GM12878 (cell line): ENCODE measurements around the gene MLIP. TPM values are rescaled to one million over a fixed set of nuclear protein-coding genes. Genes with fewer than 3 reads are reported as not detected.
"Not testable (repeated sequence)": the region's sequence is repeated elsewhere in the genome, so short reads cannot be mapped to it uniquely, and the experiment has no call there.

Experiments used
- ATAC-seq: fragments of 200-7000 bp; cut with Tn5 transposase; 3 replicates; pipeline ENCODE4 v1.9.1; 2020; ENCODE audit warnings: mild to moderate bottlenecking, moderate library complexity
- BruUV-seq: library from RNA; stranded (reverse); fragments of 400-500 nt; replicated peaks from 2 replicates; lab custom pipeline; 2021; lab: Mats Ljungman, UMichigan
- CTCF ChIA-PET: fragments of 300-600 bp; sonication (Branson Sonifier 250); formaldehyde crosslinking; extraction: SDS; loops from one replicate; lab custom pipeline; 2021; ENCODE audit warnings: inconsistent platforms; lab: Yijun Ruan, JAX
- POLR2A ChIA-PET: fragments of 350-600 bp; formaldehyde crosslinking; extraction: SDS; loops from one replicate; lab custom pipeline; 2021; ENCODE audit warnings: inconsistent platforms; lab: Charles Lee
- RAD21 ChIA-PET: fragments of 300-600 bp; sonication (Branson Sonifier 250); formaldehyde crosslinking; loops from one replicate; lab custom pipeline; 2023; ENCODE audit warnings: antibody characterized with exemption; ENCODE audit not compliant: unreplicated experiment; lab: Charles Lee
- SMC1A ChIA-PET: fragments of 300-600 bp; sonication (Branson Sonifier 250); formaldehyde crosslinking; loops from one replicate; lab custom pipeline; 2023; ENCODE audit not compliant: unreplicated experiment, uncharacterized antibody; lab: Charles Lee
- DNase-seq: peaks from one replicate; pipeline ENCODE4 v3.0.0-alpha.2; 2011; ENCODE audit warnings: low read depth, low spot score
- FAIRE-seq: peaks from 3 replicates; lab custom pipeline; 2011; peaks lifted over from hg19 to GRCh38; lab: Jason Lieb, UNC
- H2AFZ ChIP-seq: 2 replicates; pipeline ENCODE4 v1.6.0; 2011; ENCODE audit warnings: low read depth, low read length, control low read depth; ENCODE audit not compliant: control insufficient read depth
- H3K27ac ChIP-seq: 2 replicates; pipeline ENCODE4 v1.5.1; 2011; ENCODE audit warnings: control low read depth; ENCODE audit not compliant: control insufficient read depth, insufficient read depth
- H3K27me3 ChIP-seq, 2 experiments: replicated peaks in 1 of 2; 2 replicates each; pipeline versions ENCODE4 v1.6.0 to v1.6.1; 2011; ENCODE audit warnings: low read length in 1 of 2; ENCODE audit not compliant: control insufficient read depth in 2 of 2, insufficient read depth in 2 of 2
- H3K36me3 ChIP-seq, 2 experiments: 2 replicates each; pipeline ENCODE4 v1.5.1; 2011; ENCODE audit warnings: low read length in 1 of 2; ENCODE audit not compliant: control insufficient read depth in 2 of 2, insufficient read depth in 2 of 2
- H3K4me1 ChIP-seq: 2 replicates; pipeline ENCODE4 v1.6.1; 2011; ENCODE audit warnings: mild to moderate bottlenecking, low read length, moderate library complexity, mixed read lengths; ENCODE audit not compliant: control insufficient read depth, insufficient read depth
- H3K4me2 ChIP-seq: 2 replicates; pipeline ENCODE4 v1.6.0; 2011; ENCODE audit warnings: control low read depth; ENCODE audit not compliant: control insufficient read depth, insufficient read depth
- H3K4me3 ChIP-seq: fragments of 200-600 bp; sonication (generic); 2 replicates; pipeline ENCODE4 v1.5.1; 2016
- H3K79me2 ChIP-seq: 2 replicates; pipeline ENCODE4 v1.6.0; 2011; ENCODE audit warnings: low read length; ENCODE audit not compliant: control insufficient read depth, insufficient read depth
- H3K9ac ChIP-seq: 2 replicates; pipeline ENCODE4 v1.8.0; 2011; ENCODE audit warnings: low read length, control low read depth, mixed read lengths; ENCODE audit not compliant: control insufficient read depth, insufficient read depth
- H3K9me3 ChIP-seq: replicated peaks from 3 replicates; pipeline ENCODE4 v1.5.1; 2011; ENCODE audit warnings: mild to moderate bottlenecking, low read length; ENCODE audit not compliant: control insufficient read depth, insufficient read depth
- H4K20me1 ChIP-seq: 2 replicates; pipeline ENCODE4 v1.6.0; 2011; ENCODE audit not compliant: control insufficient read depth, insufficient read depth
- ATF7 ChIP-seq: fragments of 450-650 bp; IDR thresholded peaks from 2 replicates; pipeline ENCODE4 v1.6.1; 2016; ENCODE audit warnings: low read depth, mild to moderate bottlenecking
- EP300 ChIP-seq, 2 experiments: fragments of 150-350 bp in 1 of 2; IDR thresholded peaks; 2 replicates each; pipeline ENCODE4 v1.6.1; 2011 to 2012; ENCODE audit warnings: low read depth in 2 of 2, low read length in 2 of 2, borderline replicate concordance in 1 of 2, improper control_type of control experiment in 1 of 2, inconsistent platforms in 1 of 2; ENCODE audit not compliant: control insufficient read depth in 1 of 2
- HDGF ChIP-seq: fragments of 450-650 bp; IDR thresholded peaks from 2 replicates; pipeline ENCODE4 v1.6.1; 2016; ENCODE audit warnings: antibody characterized with exemption
- IKZF1 ChIP-seq: fragments of 450-650 bp; conservative IDR thresholded peaks from 2 replicates; pipeline ENCODE4 v1.6.1; 2017; ENCODE audit warnings: antibody characterized with exemption, mild to moderate bottlenecking
- JUNB ChIP-seq: IDR thresholded peaks from 2 replicates; pipeline ENCODE4 v1.6.1; 2016; ENCODE audit warnings: antibody characterized with exemption, mild to moderate bottlenecking
- PML ChIP-seq: IDR thresholded peaks from 2 replicates; pipeline ENCODE4 v1.6.1; 2012; ENCODE audit warnings: low read length, inconsistent platforms
- RUNX3 ChIP-seq: IDR thresholded peaks from 2 replicates; pipeline ENCODE4 v1.6.1; 2012; ENCODE audit warnings: low read length, inconsistent platforms
- SIN3A ChIP-seq: IDR thresholded peaks from 2 replicates; pipeline ENCODE4 v1.6.1; 2012; ENCODE audit warnings: low read depth, low read length, improper control_type of control experiment
- SPI1 ChIP-seq: IDR thresholded peaks from 2 replicates; pipeline ENCODE4 v1.6.1; 2011; ENCODE audit warnings: low read depth, mild to moderate bottlenecking, low read length, moderate library complexity, borderline replicate concordance; ENCODE audit not compliant: insufficient read depth
- YBX1 ChIP-seq: fragments of 450-650 bp; IDR thresholded peaks from 2 replicates; pipeline ENCODE4 v1.6.1; 2016; ENCODE audit warnings: antibody characterized with exemption
- WGBS: methylation state at CpG from one replicate; pipeline ENCODE4 v1.1.6; 2016; ENCODE audit warnings: low lambda C conversion rate; ENCODE audit not compliant: insufficient replicate concordance, insufficient coverage; ENCODE audit errors: missing lambda C conversion rate; 5-methylcytosine and 5-hydroxymethylcytosine counted together
- in situ Hi-C: fragments of 300-500 bp; cut with MboI; formaldehyde crosslinking; loops from 9 replicates; pipeline ENCODE4 v1.14.3; 2018; ENCODE audit warnings: mixed read lengths
- intact Hi-C: fragments of 100-400 bp; cut with micrococcal nuclease; formaldehyde crosslinking; loops from one replicate; pipeline ENCODE4 v1.14.2; 2022; ENCODE audit not compliant: unreplicated experiment
- polyA plus RNA-seq, 11 experiments: library from polyadenylated mRNA; depleted of rRNA in 4 of 11; unstranded in 6 of 11; stranded (reverse) in 5 of 11; fragments of >200 nt; fragmentation: Nextera tagmentation in 4 of 11; fragmentation: Illumina TruSeq in 1 of 11; extraction: Ambion mirVana in 4 of 11; extraction: Trizol in 1 of 11; gene quantifications; 1 replicate in 1 of 11; 2 replicates in 10 of 11; pipeline versions ENCODE4 v1.2.1 to v1.2.3, GENCODE V29; 2011 to 2016; ENCODE audit warnings: inconsistent platforms in 2 of 11, missing spikeins in 2 of 11, low read depth in 1 of 11
- total RNA-seq, 4 experiments: library from RNA; depleted of rRNA in 3 of 4; stranded (reverse); fragments of >200 nt in 3 of 4; fragmentation: Illumina TruSeq in 1 of 4; extraction: Trizol in 1 of 4; gene quantifications; 2 replicates each; pipeline versions ENCODE4 v1.2.1 to v1.2.3, GENCODE V29; 2013 to 2021

MLIP gene
- total and polyA plus RNA-seq, 10 of the 15 experiments (the other 5 are each of a cell fraction or from before 2014, with no cell fraction given) = not detected

- no peak for TF ChIP-seq IKZF1
Observed at GRCh38 chr6:54245265-54245664, 134.0 kb downstream of the MLIP start (continued).

GRCh38 chr6:54248319-54248718 is 137.1 kb downstream of the MLIP start:
- POLR2A ChIA-PET = no interaction called here

GRCh38 chr6:54248994-54249393 is 137.8 kb downstream of the MLIP start:
- SMC1A ChIA-PET = no interaction called here
- peak; percentile 49 for ATAC-seq

More at GRCh38 chr6:54248319-54248718, 137.1 kb downstream of the MLIP start:
- no peak overlapping the region for H3K4me3 ChIP-seq
- no peak overlapping the region for H2AFZ ChIP-seq
- H3K27ac ChIP-seq = no peak overlapping the region
- no peaks in the 10 kb centered on the region for H3K79me2 ChIP-seq
- RAD21 ChIA-PET = no interaction called here
- FAIRE-seq (no peak), ATAC-seq (peak; percentile 63), DNase-seq (no peak)
- no peak overlapping the region for H3K4me2 ChIP-seq
- no peaks in the 10 kb centered on the region for H3K9me3 ChIP-seq
- CTCF ChIA-PET = no interaction called here
- H3K4me1 ChIP-seq = no peaks in the 10 kb centered on the region
- no peaks in the 10 kb centered on the region for H4K20me1 ChIP-seq
- SMC1A ChIA-PET = interaction anchor here (1.7 kb wide), 1 partner anchor 20 kb away, joined by 4 read pairs; no protein-coding TSS in a partner anchor
- no peak for TF ChIP-seq PML
- 0 out of 2 replicates have a peak, but pooled peaks have one; percentile 9 for TF ChIP-seq RUNX3
- no peaks in the 10 kb centered on the region for H3K36me3 ChIP-seq
- in situ Hi-C loops = no loop called here
- H3K27me3 ChIP-seq = no peaks in the 10 kb centered on the region
- H3K9ac ChIP-seq = no peak overlapping the region
- intact Hi-C loops = no loop called here
- no TSS peak for BruUV-seq

DNA sequence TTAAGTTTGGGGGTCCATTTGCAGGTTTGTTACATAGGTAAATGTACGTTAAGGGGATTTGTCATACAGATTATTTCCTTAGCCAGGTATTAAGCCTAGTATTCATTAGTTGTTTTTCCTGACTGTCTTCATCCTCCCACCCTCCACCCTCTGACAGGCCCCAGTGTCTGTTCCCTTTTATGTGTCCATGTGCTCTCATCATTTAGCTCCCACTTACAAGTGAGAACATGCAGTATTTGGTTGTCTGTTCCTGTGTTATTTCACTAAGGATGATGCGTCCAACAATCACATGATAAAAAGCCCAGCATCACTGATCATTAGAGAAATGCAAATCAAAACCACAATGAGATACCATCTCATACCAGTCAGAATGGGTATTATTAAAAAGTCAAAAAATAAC is 138.6 kb downstream of the MLIP start:
- FAIRE-seq, H3K4me2 ChIP-seq, CTCF ChIA-PET, H3K79me2 ChIP-seq, DNase-seq, SMC1A ChIA-PET, H4K20me1 ChIP-seq, H3K4me1 ChIP-seq, BruUV-seq, POLR2A ChIA-PET, intact Hi-C loops, H2AFZ ChIP-seq, RAD21 ChIA-PET, H3K9ac ChIP-seq, H3K4me3 ChIP-seq, ATAC-seq, in situ Hi-C loops, H3K36me3 ChIP-seq, H3K27ac ChIP-seq, H3K9me3 ChIP-seq, H3K27me3 ChIP-seq: not testable (repeated sequence)
- 10% methylated on average over 2 of the region's 2 CpGs for WGBS

More at GRCh38 chr6:54248994-54249393, 137.8 kb downstream of the MLIP start:
- no peaks in the 10 kb centered on the region for H3K27me3 ChIP-seq
- DNase-seq = no peak
- H3K79me2 ChIP-seq = no peaks in the 10 kb centered on the region
- no peak overlapping the region for H2AFZ ChIP-seq
- no TSS peak for BruUV-seq
- H3K4me1 ChIP-seq = no peaks in the 10 kb centered on the region
- no peak overlapping the region for H3K27ac ChIP-seq
- CTCF ChIA-PET = interaction anchor here (0.8 kb wide), 1 partner anchor 19 kb away, joined by 3 read pairs; no protein-coding TSS in a partner anchor
- no peak overlapping the region for H3K9ac ChIP-seq
- in situ Hi-C loops (no loop called here), intact Hi-C loops (no loop called here)
- H3K4me3 ChIP-seq = no peak overlapping the region
- FAIRE-seq = no peak
- 0% methylated on average over 1 of the region's 1 CpG for WGBS
- POLR2A ChIA-PET = no interaction called here
- H3K36me3 ChIP-seq = no peaks in the 10 kb centered on the region
- RAD21 ChIA-PET = no interaction called here
- TF ChIP-seq JUNB = no peak
- TF ChIP-seq ATF7 = no peak
- no peak for TF ChIP-seq SIN3A
- TF ChIP-seq SPI1 = peak; percentile 84
- no peak for TF ChIP-seq HDGF
- TF ChIP-seq YBX1 = no peak
- no peak for TF ChIP-seq EP300 (IDR thresholded peaks at IDR 0.05; ENCODE audit: borderline replicate concordance in 1 of 2, control insufficient read depth in 1 of 2, low read depth in 2 of 2, low read length in 2 of 2)
- no peak overlapping the region for H3K4me2 ChIP-seq
- H4K20me1 ChIP-seq = no peaks in the 10 kb centered on the region
- no peaks in the 10 kb centered on the region for H3K9me3 ChIP-seq
